Glutamatergic neuron (in vitro differentiated cells): Measurements from ENCODE around the gene USP35. TPM values are rescaled to one million over a fixed set of nuclear protein-coding genes. Genes with fewer than 3 reads are reported as not detected.
A peak's percentile ranks its signal among the peaks of the same experiment; 100 is the strongest.

ENCODE experiments used
- DNase-seq: peaks from one replicate; pipeline ENCODE4 v3.0.0; 2022
- H3K27ac Mint-ChIP-seq: one replicate; pipeline ENCODE4 v1.8.0; 2020; ENCODE audit warnings: mild to moderate bottlenecking, mixed read lengths, inconsistent platforms; ENCODE audit not compliant: unreplicated experiment
- H3K27me3 Mint-ChIP-seq: one replicate; pipeline ENCODE4 v1.8.0; 2020; ENCODE audit warnings: mild to moderate bottlenecking, moderate library complexity, mixed read lengths, inconsistent platforms; ENCODE audit not compliant: unreplicated experiment
- H3K36me3 Mint-ChIP-seq: one replicate; pipeline ENCODE4 v1.8.0; 2020; ENCODE audit warnings: mild to moderate bottlenecking, mixed read lengths, inconsistent platforms; ENCODE audit not compliant: unreplicated experiment
- H3K4me1 Mint-ChIP-seq: one replicate; pipeline ENCODE4 v1.8.0; 2020; ENCODE audit warnings: mild to moderate bottlenecking, low read depth, mixed read lengths, inconsistent platforms; ENCODE audit not compliant: unreplicated experiment
- H3K4me3 Mint-ChIP-seq: one replicate; pipeline ENCODE4 v1.8.0; 2020; ENCODE audit warnings: mild to moderate bottlenecking, mixed read lengths, inconsistent platforms; ENCODE audit not compliant: unreplicated experiment
- H3K9me3 Mint-ChIP-seq: one replicate; pipeline ENCODE4 v1.8.0; 2020; ENCODE audit warnings: mild to moderate bottlenecking, moderate library complexity, mixed read lengths, inconsistent platforms; ENCODE audit not compliant: unreplicated experiment
- total RNA-seq: library from RNA; stranded (reverse); fragmentation: NEBNext Ultra II Directional; extraction: Animal tissue kit (Norgen Biotek cat#: 25700); gene quantifications from one replicate; pipeline ENCODE4 v1.2.1, GENCODE V29; 2021; ENCODE audit not compliant: unreplicated experiment
- TF ChIP-seq, protein P1 (sequence below): fragments of 200-600 bp; sonication (generic); IDR thresholded peaks from one replicate; pipeline ENCODE4 v1.5.0; 2021; ENCODE audit not compliant: partially characterized antibody, unreplicated experiment

USP35 gene
- total RNA-seq, 1 donor from 2014 or later, result 34.2 TPM

DNA sequence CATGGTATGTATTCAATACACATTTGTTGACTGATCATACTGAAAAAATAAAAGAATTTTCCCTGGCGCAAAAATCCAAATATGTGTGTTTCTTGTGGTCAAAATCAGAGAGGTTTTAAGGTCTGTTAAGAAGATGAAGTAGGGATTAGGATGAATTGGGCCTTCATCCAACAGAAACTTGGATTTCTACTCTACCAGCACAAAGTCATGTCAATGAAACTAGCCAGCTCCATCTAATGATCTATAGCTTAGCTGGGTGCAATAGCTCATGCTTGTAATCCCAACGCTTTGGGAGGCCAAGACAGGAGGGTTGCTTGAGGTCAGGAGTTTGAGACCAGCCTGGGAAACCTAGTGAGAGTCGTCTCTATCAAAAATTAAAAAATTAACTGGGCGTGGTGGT is 65.5 kb downstream of the USP35 start:
- H3K4me1 Mint-ChIP-seq, result peaks cover 23% of the 10 kb centered on the region
- TF ChIP-seq, protein P1, sequence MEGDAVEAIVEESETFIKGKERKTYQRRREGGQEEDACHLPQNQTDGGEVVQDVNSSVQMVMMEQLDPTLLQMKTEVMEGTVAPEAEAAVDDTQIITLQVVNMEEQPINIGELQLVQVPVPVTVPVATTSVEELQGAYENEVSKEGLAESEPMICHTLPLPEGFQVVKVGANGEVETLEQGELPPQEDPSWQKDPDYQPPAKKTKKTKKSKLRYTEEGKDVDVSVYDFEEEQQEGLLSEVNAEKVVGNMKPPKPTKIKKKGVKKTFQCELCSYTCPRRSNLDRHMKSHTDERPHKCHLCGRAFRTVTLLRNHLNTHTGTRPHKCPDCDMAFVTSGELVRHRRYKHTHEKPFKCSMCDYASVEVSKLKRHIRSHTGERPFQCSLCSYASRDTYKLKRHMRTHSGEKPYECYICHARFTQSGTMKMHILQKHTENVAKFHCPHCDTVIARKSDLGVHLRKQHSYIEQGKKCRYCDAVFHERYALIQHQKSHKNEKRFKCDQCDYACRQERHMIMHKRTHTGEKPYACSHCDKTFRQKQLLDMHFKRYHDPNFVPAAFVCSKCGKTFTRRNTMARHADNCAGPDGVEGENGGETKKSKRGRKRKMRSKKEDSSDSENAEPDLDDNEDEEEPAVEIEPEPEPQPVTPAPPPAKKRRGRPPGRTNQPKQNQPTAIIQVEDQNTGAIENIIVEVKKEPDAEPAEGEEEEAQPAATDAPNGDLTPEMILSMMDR, result no peak
- peaks cover 2% of the 10 kb centered on the region for H3K27me3 Mint-ChIP-seq
- no peak overlapping the region for H3K4me3 Mint-ChIP-seq
- no peak for DNase-seq
- H3K9me3 Mint-ChIP-seq, result peaks cover 8% of the 10 kb centered on the region
- no peaks in the 10 kb centered on the region for H3K36me3 Mint-ChIP-seq
- H3K27ac Mint-ChIP-seq, result no peak overlapping the region

DNA sequence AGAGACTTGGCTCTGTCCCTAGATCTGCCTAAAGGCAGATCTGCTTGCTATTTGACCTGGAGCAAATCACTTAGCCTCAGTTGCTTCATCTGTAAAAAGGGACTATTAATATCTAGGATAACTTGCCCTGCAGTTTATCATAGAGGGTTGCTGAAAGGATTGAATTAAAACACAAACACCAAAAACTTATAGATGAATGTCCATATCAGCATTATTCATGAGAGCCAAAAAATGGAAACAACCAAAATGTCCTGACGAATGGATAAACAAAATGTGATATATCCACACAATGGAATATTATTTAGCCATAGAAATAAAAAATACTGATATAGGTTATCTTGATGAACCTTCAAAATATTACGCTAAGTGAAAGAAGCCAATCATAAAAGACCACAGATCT is 67.2 kb downstream of the USP35 start:
- TF ChIP-seq, protein P1, result no peak
- Mint-ChIP-seq H3K27ac (no peak overlapping the region), H3K4me3 (no peak overlapping the region)

DNA sequence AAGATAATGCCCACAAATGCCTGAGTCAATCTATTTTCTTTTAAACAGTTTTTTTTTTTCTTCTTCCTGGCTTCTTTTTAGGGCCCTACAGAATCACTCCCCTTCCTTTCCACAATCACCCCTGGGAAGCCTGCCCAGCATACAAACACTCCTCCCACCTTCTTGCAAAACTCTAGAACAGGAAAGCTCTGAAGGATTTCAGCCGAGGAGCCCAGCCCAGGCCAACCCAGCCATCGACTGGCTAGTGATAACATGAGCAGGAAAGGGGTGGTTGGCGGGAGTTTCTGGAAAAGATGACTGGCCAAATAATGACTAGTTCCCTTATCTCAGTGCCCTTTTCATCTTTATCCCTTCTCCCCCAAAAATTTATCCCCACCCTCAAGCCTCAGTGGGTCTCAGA is 68.2 kb downstream of the USP35 start:
- peaks cover 1% of the 10 kb centered on the region for H3K27me3 Mint-ChIP-seq
- H3K27ac Mint-ChIP-seq, result no peak overlapping the region
- H3K4me3 Mint-ChIP-seq, result no peak overlapping the region
- peaks cover 29% of the 10 kb centered on the region for H3K4me1 Mint-ChIP-seq
- DNase-seq, result no peak
- TF ChIP-seq, protein P1, result no peak
- peaks cover 10% of the 10 kb centered on the region for H3K9me3 Mint-ChIP-seq
- no peaks in the 10 kb centered on the region for H3K36me3 Mint-ChIP-seq

More for the DNA sequence above, 67.2 kb downstream of the USP35 start:
- H3K9me3 Mint-ChIP-seq, result peaks cover 10% of the 10 kb centered on the region
- peaks cover 30% of the 10 kb centered on the region for H3K4me1 Mint-ChIP-seq
- no peaks in the 10 kb centered on the region for H3K36me3 Mint-ChIP-seq
- H3K27me3 Mint-ChIP-seq, result peaks cover 1% of the 10 kb centered on the region
- no peak for DNase-seq

DNA sequence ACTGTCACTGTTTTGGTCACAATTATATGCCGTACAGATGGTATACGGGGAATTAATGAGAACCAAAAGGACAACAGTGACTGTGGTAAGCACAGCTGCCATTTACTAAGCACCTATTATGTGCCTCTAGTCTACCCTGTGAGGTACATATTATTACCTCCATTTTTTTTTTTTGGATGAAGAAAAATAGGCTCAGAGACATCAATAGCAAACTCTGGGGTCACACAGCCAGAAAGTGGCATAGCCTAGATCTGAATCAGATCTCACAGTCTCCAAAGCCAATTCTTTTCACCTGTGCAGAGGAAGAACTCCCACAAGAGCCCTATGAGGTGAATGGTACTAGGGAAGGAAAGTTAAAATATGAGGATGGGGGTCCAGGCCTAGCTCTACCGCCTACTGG is 68.9 kb downstream of the USP35 start:
- H3K4me3 Mint-ChIP-seq, result no peak overlapping the region
- H3K27me3 Mint-ChIP-seq, result peaks cover 1% of the 10 kb centered on the region
- peaks cover 9% of the 10 kb centered on the region for H3K9me3 Mint-ChIP-seq
- H3K36me3 Mint-ChIP-seq, result no peaks in the 10 kb centered on the region
- H3K27ac Mint-ChIP-seq, result no peak overlapping the region
- DNase-seq, result no peak
- peaks cover 30% of the 10 kb centered on the region for H3K4me1 Mint-ChIP-seq
- TF ChIP-seq, protein P1, result no peak

DNA sequence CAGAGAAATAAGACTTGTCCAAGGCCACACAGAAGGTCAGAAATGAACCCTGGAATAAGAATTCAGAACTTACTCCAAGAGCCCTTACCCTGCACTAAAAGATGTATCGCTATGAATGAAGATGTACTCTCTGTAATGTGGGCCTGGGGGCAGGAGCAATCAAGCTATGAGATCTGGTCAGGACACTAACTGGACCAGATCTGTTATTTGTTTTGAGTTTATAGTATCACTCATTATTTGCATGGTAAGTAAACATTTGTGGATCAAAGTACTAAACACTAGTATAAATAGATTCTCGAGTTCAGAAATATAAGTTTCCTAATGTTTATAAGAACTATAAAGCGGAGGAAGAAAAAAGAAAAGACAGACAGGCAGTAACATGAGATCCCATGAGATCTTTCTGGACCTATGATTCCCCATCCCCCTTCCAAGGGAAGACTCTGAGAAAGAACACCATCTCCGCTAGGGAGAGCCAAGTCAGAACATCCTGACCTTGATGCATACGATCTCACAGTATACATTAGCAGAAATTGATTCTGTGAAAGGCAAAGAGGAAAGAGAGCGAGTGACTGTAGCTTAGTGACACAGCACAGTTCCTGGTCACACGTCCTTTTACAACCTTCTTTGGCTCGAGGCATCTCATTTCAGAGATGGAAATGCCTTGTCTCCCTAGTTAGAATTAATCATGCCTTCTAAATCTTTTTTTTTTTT is 71.2 kb downstream of the USP35 start:
- Mint-ChIP-seq H3K4me3 (peak overlapping the region; percentile 28), H3K27ac (no peak overlapping the region), H3K4me1 (peaks cover 30% of the 10 kb centered on the region), H3K9me3 (peaks cover 6% of the 10 kb centered on the region), H3K36me3 (no peaks in the 10 kb centered on the region), H3K27me3 (peaks cover 4% of the 10 kb centered on the region)
- TF ChIP-seq, protein P1, result no peak
- DNase-seq, result no peak
